Testis (tissue), 2 donors: Measurements from ENCODE around the gene KIAA1671.

ENCODE experiments used
- CTCF ChIP-seq, 3 experiments: fragments of 450-650 bp in 2 of 3; fragments of 200-600 bp in 1 of 3; sonication (generic) in 1 of 3; IDR thresholded peaks; one replicate each; pipeline ENCODE4 v1.5.1; 2016 to 2019; ENCODE audit warnings: antibody characterized with exemption in 3 of 3, mild to moderate bottlenecking in 2 of 3, moderate library complexity in 1 of 3
- POLR2A ChIP-seq: fragments of 450-650 bp; IDR thresholded peaks from one replicate; pipeline ENCODE4 v1.6.1; 2017; ENCODE audit warnings: antibody characterized with exemption, mild to moderate bottlenecking, moderate library complexity

GRCh38 chr22:25101986-25102385 lies 149.5 kb downstream of the KIAA1671 start:
- TF ChIP-seq CTCF (IDR thresholded peaks at IDR 0.05) (no peak), POLR2A (no peak)
